ENCODE results near the gene SLC38A8.
A peak's percentile ranks its signal among the peaks of the same experiment; 100 is the strongest.

SLC38A8 gene

DNA sequence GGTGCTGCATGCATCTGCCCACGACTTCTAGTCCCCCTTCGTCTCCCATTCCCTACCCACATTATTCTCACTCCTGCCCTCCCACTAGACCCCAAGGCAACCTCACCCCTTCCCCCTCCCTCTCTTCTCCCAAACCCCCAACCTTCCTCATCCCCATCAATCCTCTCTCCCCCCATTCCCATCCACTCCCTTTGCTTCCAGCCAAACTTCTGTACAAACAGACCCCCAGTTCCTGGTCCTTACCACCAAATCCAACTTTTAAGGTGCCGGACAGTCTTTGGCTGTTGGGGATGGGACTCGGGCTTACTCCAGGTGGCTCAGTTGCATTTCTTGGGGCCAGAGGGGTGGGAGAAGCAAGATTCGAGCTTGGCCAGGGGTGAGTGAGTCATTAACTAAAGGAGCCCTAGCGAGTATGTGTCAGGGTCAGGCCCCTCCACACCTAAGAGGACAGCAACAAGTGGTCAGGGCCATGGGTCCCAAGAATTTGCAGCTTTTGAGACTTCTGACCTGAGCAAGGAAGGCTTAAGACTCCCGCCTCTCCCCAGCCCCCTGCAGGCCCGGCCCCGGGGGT, at the start of gene SLC38A8:
Gene SLC38A8, minus strand, starts transcription at position 488 of the 571 bp plus-strand sequence. CDS start 638 bp downstream, outside the sequence.
- no peak for DNase-seq (ENCODE audit: low read depth in 3 of 3)

DNA sequence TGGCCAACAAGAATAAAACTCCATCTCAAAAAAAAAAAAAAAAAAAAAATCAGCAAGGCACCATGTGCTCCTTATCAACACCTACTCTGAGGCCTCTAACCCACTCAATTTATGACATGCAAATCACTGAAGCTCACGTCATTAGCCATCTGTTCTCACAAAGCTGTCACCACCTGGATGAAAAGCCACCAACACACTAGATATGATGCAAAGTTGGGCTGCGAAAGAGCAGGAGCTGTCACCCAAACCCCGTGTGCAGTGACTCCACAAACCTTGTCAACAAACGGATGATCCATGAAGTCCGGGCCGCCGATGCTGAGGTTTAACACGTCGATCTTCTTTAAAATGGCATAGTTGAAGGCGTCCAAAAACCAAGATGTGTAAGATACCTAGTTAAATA, 48.9 kb upstream of the SLC38A8 start:
- no peak for DNase-seq (ENCODE audit: low read depth in 3 of 3)

DNA sequence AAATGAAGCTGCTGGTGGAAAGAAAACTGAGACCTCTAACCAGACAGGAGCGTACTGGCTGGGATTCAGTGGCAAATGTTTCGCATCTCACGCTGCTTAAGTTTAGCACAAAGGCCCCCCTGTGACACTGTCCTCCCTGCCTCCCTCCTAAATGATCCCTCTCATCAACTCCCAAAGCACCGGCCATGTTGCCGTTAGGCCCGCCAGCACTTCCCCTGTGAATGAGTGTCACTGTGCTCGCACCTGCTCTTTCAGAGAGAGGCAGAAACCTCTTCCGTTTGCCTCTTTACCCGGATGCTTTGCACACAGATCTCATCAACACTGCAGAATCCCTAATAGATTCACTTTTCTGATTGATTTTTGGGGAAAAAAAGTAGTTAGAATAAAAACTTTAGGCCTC, 47.6 kb upstream of the SLC38A8 start:
- no peak for DNase-seq (ENCODE audit: low read depth in 3 of 3)

DNA sequence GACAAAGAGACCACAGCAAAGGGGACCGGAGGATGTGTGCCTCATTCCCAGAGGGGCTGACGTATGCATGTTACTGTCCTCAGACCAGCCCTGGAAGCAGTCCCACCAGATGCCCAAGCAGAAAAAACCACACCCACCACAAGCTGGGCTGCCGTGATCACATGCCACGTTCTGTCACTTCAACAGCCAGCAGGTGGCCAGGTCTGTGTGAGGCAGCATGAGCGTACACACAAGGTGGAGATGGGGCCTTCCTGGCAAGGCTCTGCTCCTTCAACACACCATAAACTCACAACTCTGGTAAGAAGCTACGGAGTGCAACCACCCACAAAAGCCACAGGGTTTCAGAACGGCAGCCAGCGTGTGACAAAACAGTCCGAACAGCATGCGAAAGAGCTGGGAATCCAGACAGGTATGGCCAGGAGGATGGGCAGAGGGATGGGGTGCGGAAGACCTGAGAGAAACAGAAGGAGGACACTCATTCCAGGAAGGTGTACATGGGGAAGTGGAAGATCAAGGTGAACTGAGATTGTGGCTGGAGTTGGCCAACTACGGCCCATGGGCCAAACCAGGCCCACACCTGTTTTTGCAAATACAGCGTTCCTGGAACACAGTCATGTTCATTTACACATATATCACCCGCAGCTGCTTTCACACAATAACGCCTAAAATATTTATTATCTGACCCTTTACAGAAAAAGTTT, 46.2 kb upstream of the SLC38A8 start:
- peak in 1 of 3 experiments; percentile 7 for DNase-seq (ENCODE audit: low read depth in 3 of 3)

DNA sequence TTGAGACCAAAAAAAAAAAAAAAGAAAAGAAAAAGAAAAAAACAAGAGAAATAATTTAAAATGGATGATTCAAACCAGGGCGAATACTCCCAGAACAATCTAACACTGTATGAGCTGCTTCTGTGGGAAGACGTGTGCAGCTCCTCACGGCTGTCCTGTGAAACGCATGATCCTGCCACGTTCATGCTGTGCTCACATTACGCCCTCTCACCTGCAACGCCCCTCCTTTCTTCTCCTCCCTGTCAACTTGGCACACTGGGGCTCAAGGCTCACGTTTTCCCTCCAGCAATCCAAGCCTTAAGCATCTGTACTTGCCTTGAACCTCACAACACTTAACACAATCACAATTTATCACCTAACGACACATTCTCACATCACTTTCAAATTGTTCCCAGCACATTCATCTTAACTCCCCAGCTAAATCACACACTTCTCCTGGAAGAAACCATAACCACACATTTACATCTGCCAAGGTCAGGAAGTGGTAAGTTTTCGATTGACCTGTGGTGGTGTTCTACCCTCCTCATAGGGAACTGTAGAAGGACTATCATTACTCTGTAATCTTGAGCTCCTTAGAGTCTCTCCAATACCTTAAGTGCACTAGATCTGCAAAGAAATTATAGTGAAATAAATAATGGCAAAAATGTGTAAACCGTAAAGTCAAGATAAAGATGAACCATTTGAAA, 45.0 kb upstream of the SLC38A8 start:
- no peak for DNase-seq (ENCODE audit: low read depth in 3 of 3)

DNA sequence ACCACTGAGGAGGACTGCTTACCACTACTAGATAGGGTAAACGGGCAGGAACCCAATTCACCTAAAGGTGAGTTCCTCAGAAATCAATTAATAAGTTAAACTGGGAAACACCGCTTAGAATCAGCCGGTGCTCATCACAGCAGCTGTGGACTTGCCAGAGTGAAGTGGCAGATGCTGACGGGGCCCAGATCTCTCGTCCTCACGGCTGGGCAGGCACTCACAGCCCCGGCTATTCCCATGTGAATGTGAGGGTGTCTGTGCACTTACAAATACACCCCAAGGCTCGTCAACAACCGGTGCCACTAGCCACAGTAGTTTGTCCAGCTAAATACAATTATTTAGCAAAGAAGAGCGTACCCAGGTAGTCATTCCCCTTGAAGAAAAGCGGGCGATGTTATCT, 44.4 kb upstream of the SLC38A8 start:
- no peak for DNase-seq (ENCODE audit: low read depth in 3 of 3)

DNA sequence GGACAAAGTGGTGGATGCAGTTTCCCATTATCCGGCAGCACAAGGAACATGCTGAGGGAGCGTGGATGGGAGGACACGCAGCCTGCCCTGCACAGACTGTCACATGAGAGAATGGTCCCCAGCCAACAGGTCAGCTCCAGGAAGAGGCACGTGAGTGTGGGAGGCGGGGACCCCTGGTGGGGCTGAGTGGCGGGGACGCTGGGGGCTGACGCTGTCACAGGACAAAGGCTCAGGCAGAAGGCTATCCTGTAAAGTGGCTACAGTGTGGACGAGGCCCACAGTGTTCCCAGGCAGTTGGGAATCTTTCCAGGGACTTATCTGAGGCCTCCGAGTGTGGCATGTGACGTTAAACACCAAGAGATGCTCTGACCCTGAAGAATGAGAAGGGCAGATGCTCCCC, 43.7 kb upstream of the SLC38A8 start:
- DNase-seq (ENCODE audit: low read depth in 3 of 3), result no peak

DNA sequence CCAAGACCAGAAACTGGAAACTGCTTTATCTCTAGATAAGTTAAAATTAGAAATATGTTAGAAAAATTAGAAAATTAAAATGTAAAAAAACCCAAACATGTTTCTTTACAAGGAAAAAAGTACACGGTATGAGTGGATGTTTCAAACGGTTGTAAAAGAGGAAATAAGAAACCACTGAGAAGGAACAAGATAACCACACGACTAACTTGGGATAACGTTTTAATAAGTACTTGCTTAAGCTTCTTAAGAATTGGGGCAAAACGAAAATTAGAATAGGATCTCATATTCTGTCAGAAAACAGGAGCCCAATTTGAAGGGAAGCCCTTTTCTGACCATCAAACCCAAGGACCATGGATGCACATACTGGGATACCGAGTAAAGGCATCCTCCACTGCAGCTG, 43.2 kb upstream of the SLC38A8 start:
- no peak for DNase-seq (ENCODE audit: low read depth in 3 of 3)

DNA sequence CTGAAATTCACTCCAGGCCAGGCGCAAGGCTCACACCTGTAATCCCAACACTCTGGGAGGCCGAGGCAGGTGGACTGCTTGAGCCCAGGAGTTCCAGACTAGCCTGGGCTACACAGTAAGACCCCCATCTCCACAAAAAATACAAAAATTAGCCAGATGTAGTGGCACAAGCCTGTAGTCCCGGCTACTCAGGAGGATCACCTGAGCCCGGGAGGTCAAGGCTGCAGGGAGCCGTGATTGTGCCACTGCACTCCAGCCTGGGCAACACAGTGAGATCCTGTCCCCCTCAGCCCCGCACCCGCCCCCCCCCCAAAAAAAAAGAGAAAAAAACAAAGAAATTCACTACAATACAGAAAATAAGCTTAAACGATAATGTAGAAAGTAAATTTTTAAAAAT, 42.7 kb upstream of the SLC38A8 start:
- DNase-seq (ENCODE audit: low read depth in 3 of 3), result no peak

DNA sequence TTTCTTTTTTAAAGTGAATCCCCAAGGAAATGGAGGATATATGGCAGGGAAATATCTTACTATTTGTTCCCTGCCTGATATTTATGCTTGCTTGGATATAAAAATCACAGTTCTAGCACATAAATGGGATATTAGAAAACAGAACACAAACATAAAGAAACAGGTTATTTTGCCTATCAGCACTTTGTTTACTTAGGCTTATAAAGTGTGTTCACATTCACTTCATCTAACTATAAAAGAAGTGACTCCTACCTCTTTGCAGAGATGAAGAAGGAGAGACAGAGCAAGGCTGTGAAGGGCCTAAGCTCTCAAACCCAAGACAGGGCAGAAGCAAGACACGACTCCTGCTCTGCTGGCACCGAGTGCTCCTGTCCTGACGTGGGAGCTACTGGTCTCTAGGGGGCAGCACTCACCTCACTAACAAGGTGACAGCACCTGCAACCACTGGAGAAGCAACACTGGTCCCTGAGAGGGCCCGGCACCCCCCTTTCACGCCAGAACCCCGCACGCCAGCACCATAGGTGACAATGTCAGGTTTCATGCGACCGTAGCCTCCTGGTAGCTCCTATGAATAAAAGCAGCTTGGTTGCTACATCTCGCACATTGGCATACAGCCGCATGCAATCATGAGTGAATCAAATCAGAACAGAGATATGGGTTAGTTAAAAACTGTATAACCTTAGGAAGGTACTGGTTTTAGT, 42.1 kb upstream of the SLC38A8 start:
- peak in 2 of 3 experiments; percentile 49 to 51 for DNase-seq (ENCODE audit: low read depth in 3 of 3)

DNA sequence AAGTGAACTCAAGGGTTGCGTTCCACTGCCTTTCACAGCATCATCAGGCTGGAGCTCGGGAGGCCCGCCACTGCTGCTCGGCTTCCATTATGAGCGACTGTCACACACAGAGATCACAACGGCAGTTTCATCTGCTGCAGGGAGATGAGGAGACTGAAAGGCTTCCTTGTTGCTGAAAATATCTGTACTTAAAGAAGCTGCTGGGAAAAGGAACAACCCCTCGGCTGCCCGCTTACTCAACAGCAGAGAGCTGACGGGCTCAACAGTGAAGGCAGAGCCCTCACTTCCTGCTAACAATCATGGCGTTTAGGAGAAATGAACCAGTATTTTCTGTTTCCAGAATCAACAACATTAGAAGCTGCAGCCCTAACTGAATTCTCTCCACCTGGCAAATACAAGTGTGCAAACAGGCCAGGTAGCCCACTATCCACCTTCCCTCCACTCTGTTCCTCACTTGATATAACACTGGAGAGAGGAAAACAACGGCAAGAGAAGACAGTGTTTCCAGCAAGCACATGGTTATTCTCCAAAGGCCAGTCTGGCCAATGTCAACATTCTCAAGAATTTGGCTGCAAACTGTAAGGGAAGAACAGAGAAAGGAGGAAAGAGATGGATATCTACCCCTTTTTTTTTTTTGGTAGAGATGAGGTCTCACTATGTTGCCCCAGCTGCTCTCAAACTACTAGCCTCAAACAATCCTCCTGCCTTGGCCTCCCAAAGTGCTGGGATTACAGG, 40.4 kb upstream of the SLC38A8 start:
- no peak for DNase-seq (ENCODE audit: low read depth in 3 of 3)

DNA sequence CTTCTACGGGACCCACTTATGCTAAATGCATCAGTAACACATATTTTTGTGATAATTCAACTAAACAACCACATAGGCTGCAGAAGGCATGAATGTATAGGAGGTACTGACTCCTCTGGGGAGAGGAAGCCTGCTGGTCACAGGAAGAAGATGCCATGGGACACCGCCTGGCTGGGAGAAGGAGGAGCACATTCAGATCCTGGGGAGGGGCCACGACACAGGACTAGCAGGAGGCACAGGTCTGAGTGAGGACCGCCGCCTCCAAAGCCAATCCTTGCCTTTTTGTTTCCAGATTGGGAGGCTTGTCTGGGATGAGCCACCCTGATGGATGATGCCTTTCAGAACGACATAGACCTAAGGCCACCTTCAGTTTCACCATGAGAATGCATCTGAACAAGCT, 39.5 kb upstream of the SLC38A8 start:
- DNase-seq (ENCODE audit: low read depth in 3 of 3), result no peak

DNA sequence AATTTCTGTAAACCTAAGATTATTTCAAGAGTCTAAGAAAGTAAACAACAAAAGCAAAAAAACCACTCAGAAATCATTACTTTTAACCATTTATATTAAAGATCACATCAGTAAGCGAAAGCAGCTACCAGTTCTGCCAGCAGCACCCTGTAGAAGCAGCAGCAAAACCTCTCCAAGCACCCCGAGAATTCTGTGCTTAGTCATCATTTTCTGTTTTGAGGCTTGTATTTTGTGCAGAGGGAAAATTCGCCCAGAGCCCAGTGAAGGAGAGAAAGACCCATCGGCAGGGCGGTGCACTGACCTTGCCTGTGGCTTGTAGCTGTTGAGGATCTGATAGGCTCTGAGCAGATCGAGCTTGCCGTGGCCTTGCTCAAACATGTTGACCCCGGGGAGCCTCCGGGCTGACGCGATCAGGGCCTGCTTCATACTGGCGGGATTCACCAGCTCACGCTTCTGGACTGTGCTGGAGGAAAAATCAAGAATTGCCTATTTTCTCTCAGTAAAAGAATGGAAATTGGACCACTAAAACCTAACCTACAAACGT, 38.9 kb upstream of the SLC38A8 start:
- DNase-seq (ENCODE audit: low read depth in 3 of 3), result no peak

DNA sequence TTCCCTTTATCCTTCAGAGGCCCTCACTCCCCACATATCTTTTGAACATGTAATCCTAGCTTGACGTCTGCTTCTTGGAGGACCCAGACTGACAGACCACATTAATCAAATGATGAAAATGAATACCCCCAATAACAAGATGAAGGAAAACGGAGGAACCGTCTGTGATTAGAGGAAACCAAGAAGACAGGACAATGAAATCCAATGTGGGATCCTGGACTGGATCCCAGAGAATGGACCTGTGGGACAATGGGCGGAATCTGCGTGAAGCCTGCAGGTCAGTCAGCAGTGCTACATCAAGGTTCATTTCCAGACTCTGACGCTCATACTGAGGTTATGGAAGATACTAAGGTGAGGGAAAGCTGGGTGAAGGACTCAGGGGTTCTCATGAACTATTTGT, 38.2 kb upstream of the SLC38A8 start:
- no peak for DNase-seq (ENCODE audit: low read depth in 3 of 3)

DNA sequence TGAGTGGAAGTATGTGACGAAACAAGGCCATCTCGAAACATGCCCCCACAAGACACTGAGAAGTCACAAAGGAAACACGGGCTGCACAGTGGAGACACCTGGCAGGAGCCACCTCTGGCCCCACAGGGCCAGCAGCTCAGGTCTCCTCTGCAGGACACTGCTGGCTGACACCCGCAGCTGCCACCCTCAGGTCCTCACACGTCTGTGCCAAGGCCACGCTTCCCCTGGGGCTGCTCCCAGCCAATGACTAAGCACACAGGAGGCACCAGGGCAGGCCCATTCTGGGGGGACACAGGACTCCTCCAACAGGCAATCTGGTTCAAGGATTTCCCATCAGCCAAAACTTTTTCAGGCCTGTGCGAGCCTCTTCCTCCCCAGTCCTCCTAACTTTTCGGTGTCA, 37.8 kb upstream of the SLC38A8 start:
- no peak for DNase-seq (ENCODE audit: low read depth in 3 of 3)

DNA sequence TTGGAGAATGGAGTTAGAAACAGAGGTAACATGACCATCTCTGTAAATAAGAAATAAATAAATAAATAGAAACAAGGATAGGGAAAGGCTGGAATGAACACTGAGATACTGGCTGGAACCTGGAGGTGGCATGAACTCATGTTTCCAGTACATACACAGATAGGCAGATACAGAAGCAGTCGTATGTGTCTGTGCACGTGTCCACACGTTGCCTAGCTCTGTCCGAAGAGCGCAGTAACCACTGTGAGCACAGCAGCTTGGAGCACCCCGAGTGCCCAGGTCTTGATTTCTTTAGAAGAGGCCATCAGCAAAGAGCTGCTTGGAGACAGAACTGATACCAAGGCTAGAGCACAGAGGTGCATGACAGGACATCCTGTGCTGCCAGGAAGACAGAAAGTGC, 37.1 kb upstream of the SLC38A8 start:
- DNase-seq (ENCODE audit: low read depth in 3 of 3), result no peak

DNA sequence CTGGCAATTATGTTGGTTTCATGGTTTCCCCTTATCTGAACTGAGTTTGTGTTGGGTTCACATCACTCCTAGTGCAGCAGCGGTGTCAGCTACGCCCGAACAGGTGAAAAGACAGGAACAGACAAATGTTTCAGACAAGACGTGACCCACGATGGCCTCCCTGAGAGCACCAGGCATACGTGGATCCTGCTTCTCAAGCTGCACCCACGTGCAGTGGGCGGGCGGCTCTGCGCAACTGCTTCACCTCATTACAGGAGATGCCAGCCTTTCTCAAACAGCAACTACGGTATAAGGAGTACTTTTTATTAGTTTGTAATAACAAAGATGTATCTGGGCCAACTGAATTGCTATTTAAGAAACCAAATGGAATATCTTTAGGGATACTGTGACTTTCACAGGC, 32.8 kb upstream of the SLC38A8 start:
- DNase-seq (ENCODE audit: low read depth in 3 of 3), result no peak

DNA sequence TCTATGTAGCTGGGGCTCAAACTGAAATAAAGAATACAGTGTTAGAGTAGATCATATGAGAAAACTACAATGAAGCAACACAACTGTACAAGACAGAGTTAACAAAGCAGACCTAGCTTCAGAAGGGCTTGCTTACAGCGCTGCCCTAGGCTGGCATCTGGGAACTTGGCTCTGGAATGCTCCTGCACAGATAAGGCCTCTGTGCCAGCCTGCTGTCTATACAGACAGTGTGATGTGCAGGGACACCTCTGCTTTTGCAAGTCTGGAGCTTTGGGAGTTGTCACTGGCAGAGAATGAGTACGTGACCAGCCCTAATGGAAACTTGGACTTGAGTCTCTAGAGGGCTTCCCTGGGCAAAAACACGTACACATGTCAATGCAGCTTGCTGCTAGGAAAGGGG, 32.1 kb upstream of the SLC38A8 start:
- DNase-seq (ENCODE audit: low read depth in 3 of 3), result no peak

DNA sequence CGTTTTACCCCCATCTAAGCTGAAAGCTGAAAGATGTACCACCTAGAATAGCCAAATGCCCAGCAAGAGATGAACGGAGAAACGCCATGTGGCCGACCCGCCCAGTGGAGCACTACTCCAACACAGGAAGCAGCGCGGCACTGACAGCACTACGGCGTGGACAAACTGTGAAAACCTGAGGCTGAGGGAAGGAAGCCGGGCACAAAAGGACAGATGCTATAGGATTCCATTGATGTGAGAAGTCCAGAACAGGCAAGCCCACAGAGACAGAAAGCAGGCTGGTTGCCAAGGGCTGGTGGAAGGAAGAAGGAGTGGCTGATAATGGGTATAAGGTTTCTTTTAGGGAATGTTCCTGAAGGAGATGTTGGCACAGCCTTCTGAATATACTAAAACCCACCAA, 29.4 kb upstream of the SLC38A8 start:
- no peak for DNase-seq (ENCODE audit: low read depth in 3 of 3)

DNA sequence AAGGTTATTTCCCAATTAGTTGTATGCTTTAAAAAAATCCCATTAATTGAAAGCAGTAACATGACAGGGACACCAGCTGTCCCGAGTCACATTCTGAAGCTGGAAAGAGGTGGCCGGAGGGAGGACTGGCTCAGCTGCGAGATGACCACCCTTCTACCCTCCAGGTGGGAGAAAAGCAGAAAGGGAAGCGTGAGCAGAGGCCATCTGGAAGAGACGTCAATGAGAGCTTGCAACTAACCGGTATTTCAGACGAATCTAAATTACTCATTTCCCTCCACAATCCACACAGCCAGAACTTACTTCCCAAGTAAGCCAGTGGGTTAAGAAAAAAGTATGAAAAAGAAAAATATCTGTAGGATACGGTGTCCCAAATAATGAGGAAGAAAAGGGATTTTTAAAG, 28.5 kb upstream of the SLC38A8 start:
- DNase-seq (ENCODE audit: low read depth in 3 of 3), result no peak

DNA sequence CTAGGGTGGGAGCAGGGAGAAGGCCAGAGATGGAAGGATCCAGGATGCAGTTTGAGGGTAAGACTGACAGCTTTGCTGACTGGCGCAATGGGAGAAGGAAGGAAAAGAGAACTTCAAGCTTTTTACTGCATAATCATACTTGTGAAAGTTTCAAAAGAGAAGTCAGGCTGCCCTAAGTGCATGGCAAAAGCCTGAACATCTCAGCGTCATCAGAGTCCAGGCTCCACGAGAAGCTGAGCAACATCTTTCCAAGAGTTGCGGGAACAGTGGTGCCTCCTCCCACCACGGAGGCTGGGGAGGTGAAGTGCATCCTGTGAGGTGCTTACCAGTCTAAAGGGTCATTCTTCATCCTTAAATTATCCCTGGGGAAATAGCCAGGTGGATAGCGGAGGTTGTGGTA, 26.9 kb upstream of the SLC38A8 start:
- no peak for DNase-seq (ENCODE audit: low read depth in 3 of 3)

All from stimulated activated CD4-positive, alpha-beta T cell treated with anti-CD3 and anti-CD28 coated beads, TNF-alpha, amount 100 ng/mL, for 4 hours (primary cell).